NCI-H1105 (cell line): Measurements from ENCODE around the gene MORN1.
A peak's percentile ranks its signal among the peaks of the same experiment; 100 is the strongest.

Source experiments
- DNase-seq: peaks from one replicate; lab custom pipeline; 2025; lab: John Stamatoyannopoulos, UW

The MORN1 gene

GRCh38 chr1:2318314-2319278, 72.8 kb downstream of the MORN1 start:
- no peak for DNase-seq

GRCh38 chr1:2317230-2318065, 73.9 kb downstream of the MORN1 start:
- DNase-seq: no peak

DNA sequence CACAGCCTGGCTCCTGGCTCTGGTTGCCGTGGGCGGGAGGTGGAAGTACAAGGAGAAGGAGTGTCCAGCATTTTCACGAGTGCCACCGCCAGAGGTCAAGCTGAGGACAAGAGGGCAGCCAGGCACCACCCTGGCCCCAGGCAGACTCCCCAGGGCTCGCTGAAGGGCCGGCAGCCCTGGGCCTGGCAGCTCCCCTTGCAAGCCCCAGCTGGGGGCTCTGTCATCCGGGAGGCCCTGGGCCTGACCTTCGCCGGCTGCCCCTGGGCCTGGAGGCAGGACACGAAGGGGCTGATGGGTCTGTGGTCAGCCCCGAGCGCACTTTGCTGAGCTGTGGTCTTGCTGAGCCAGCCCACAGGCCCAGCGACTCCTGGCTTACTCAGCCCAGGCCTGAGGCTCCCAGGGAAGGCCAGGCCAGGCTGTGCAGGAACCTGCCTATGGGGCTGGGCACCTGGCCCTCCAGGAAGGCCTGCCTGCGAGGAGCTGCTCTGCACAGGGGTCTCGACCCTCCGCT, 74.8 kb downstream of the MORN1 start:
- no peak for DNase-seq

DNA sequence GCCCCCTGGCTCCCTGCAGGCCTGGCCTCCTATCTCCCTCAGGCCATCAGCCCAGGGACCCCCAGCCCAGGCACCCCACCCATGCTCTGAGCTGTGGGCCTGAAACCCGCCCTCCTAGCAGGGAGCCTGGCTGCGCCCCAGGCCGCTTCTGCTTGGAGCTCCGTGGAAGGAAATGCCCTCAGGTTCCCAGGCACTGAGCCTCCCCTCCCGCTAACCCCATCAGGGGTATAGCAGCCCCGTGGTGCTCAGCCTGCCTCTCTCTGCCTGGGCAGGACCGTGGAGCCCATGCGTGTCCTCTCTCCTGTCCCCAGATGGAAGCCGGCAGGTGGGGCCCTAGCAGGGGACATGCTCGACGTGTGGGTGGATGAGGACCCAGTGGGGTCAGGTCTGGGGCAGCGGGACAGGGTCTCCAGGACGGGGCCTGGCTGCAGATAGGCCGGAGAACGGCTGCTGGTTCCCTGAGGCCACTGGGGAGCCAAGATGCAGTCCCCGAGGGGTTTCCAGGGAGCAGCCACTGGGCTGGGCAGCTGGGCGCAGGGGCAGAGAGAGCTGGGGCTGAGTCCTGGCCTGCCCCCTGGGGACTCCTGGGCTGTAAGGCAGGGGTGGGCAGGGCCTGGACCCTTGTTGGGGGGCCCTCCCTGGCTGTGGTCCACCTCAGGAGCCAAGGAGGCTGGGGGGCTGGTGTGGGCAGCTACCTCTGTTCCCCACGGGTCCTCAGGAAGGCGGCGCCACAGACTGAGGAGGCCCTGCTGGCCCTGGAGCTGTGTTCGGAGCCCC, 75.5 kb downstream of the MORN1 start:
- DNase-seq: no peak

DNA sequence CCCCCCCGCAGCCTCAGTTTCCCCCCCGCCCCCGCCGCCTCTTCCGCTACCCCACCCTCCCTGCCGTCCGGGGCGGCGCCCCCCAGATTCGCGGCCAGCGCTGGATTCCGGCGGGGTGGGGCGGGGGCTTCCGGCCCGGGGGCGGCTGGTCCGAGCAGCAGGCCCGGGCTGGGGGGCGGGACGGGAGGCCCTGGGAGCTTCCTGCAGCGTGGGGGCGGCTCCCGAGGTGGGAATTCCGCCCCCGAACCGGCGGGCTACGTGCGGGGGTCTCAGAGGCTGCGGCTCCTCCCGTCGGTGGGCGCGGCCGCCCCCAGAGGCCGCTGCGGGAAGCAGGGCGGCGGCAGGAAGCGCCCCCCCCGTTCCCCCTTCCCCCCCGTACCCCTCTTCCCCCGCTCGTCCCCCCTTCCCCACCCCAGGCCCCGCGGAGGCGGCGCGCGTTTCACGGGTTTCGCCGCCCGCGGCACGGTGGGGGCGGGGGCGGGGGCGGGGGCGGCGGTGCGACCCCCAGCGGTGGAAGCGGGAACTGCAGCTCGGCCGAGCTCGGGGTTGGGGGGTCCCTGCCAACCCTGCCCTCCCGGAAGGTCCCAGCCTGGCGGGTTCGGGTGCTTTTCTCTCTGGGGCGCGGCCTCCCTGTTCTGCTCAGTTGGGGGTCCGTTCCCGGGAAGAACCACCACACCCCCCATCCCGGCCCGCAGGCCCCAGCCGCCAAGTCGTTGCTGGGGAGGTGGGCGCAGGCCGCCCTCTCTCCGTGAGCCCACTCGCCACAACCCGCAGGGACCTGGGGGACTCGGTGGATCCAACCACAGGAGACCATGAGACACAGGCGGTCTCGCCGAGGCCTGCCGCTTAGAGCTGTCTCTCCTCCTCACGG, 76.3 kb downstream of the MORN1 start:
- DNase-seq: peak; percentile 14

GRCh38 chr1:2314273-2314802, 77.0 kb downstream of the MORN1 start:
- peak; percentile 19 for DNase-seq

DNA sequence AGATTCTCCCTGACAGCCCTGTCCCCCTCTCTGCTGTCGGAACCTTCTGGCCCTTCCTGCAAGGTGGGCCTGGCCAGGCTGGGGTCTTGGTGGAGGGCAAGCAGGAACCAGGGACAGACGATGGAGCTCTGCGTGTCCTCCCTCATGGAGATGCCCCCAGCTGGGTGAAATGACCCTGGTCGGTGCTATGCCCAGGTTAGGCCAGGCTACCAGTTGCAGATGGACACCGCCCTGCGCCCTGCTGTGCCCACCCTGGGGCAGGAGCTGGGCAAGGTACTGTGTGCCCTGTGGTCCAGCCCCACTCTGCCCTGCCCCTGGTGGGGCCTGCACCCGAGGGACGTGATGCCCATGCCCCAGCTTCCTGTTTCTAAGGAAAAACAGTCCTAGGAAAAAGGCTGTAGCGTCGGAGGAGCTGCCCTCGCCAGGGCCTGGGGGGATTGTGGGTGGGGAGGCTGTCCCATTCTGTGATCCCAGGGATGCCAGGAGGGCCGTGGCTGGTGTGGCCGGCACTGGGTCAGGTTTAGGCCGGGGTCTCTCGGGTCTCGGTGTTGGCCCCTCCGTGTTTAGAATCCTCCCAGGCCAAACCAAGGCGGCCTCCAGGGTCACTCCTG, 77.6 kb downstream of the MORN1 start:
- DNase-seq: no peak

DNA sequence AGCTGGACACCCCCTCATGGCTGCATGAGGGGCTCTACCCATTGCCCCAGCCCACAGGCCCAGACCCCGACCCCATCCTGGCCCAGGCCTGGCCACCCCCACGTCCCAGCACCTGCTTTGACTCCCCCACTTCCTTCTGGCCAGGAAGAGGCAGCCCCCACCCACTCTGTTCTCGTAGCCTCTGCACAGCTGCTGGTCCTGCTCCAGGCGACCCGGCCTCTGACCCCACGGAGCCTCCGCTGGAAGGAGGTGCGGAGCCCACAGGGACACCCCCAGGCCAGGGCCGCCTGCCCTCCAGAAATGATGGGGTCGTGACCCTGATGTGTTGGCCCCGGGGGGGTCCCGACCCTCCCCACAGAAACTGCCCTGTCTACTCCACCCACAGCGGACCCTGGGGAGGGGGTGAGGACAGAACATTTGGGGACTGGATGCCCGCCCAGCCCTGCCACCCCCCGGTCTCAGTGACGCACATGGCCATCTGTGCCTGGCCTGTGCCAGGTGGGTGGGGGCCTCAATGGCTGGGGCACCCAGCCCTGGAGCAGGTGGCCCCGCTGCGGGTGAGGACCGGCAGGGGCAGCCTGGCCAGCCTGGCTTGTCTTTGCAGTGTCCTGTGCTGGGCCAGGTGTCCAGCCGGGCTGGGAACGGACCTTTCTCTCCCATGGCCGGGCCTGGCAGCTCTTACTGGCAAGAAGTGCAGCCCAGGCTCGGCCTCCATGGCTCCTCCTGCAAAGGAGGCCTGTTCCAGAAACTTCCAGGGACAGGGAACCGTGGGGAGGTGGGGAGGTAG, 78.6 kb downstream of the MORN1 start:
- DNase-seq: no peak

- no peak for DNase-seq
Measured at GRCh38 chr1:2312160-2312514, 79.2 kb downstream of the MORN1 start.

GRCh38 chr1:2311184-2312032, 79.9 kb downstream of the MORN1 start:
- peak; percentile 28 for DNase-seq

DNA sequence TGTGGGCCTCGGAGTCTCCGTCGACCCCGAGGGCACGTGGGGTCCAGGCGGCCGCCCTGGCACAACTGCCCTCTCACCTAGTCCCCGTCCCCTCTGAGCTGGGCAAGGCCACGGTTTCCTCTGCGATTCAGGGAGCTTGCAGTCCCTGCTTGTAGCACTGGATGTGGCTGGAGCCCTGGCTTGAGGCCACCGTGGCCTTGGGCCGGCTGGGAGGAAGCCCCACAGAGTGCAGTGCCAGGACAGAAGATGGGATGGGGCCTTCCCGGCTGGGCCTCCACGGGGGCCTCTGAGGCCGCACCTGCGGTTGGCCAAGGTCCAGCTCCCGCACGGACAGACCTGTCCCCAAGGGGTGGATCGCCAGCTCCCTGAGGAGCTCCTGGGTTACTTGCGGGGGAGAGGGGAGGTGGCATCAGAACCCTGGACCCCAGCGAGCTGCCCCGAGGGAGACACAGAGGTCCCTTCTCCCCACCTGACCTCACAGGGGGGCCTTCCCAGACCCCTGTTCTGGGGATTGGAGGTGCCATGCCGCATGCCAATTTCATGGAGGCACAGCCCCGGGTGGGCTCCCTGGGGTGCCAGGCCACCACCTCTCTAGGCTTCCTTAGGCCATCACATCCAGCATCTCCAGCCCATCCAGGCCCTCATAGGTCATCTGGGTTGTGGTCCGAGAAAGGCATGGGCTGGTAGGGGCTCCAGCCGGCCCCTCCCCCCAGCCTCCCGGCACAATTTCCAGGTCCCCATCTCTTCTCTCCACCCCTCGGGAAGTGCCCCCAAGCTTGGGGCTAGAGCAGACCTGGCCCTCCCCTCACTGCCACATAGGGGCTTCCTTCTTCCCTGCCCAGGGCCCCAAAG, 80.8 kb downstream of the MORN1 start:
- no peak for DNase-seq

GRCh38 chr1:2308844-2309243, 82.5 kb downstream of the MORN1 start:
- DNase-seq: no peak

GRCh38 chr1:2307972-2308371, 83.4 kb downstream of the MORN1 start:
- no peak for DNase-seq

GRCh38 chr1:2307064-2307605, 84.2 kb downstream of the MORN1 start:
- no peak for DNase-seq

GRCh38 chr1:2306151-2306978, 85.0 kb downstream of the MORN1 start:
- DNase-seq: no peak

DNA sequence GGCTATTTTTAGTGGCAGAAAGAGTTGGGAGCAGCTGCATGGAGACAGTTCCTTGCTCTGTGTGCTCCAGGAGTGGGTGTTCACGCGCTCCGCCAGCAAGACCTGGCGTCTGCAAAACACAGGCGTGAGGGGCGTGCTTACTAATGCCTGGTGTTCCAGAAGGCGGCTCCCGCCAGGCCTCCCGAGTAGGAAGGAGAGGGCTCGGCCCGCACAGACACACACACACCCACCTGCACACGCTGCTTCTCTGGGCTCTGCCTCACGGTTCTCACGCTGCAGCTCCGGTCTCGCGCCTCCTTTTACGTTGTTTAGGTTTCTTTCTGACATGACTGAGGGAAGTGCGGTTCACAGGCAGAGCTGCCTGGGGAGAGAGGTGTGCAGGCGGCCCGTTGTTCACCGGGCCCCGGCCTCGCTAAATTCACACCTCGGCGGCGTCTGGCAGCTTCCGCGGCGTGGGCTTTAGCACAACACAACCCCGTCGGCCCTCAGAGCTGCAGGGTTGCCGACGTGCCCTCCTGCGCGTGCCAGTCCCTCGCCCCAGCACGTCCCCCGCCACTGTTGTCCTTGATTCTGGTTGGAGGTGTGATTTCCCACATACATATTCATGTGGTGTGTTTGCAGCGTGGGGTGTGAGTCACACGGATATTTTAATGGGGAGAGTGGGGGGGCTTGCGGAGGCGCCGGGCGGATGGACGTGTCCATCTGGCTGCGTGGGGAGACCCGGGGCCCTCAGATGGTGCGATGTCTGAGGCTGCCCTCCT, 86.3 kb downstream of the MORN1 start:
- DNase-seq: no peak
